Measurements from ENCODE around the gene MSI2.

The MSI2 gene

DNA sequence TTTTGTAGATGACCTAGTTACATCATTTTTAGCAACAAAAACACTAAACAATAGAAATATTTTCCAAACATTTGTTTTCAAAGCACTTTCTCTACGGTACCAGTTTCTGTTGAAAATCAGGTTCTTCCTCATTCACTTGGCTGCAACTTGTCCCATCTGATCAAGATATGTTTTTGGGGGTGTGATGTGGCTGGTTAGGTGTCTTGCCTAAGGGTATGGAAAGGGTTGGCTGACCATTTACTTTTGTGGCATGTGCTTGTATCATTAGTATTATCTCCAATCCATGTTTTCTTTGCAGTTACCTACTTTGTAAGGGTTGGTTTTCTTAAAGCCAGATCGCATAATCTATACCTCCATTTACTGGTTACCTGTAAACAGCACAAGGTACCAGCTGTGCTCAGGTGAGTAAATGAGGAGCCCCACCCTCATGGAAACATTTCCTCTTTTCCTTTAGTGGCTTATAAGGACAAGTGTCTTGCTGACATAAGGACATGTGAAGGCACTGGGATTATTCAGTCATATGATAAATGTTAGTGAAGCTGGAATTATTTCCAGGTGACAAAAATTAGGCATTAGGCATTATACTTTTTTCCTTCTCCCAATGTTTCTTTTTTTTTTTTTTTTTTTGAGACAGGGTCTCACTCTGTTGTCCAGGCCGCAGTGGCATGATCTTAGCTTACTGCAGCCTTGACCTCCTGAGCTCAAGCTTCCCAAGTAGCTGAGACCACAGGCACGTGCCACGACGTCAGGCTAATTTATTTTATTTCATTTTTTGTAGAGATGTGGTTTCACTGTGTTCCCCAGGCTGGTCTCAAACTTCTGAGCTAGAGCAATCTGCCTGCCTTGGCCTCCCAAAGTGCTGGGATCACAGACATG, 326.8 kb downstream of the MSI2 start:
- DNase-seq (ENCODE audit: low read depth), result no peak

DNA sequence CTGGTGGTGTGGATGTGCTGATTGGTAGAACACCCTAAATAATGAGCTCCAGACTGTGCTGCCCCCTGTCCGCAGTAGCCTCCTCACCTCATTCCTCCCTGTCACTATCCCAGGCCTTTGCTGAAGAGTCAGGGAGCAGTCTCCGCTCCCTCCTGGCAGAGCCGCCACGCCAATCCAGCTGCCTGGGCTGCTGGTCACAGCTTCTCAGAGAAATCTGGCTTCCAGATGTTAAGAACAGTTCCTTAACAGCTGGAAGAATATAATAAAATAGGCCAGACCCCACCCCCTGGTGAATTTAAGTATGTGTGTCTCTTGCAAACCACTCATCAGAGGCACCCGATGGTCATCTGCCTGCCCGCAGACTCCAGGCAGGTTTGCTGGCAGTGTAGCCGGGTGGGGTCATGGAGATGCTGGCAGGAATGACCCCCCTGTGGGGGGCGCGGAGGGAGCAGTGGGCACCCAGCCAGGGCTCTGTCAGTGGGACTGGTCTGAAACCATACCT, 327.8 kb downstream of the MSI2 start:
- DNase-seq (ENCODE audit: low read depth), result no peak

DNA sequence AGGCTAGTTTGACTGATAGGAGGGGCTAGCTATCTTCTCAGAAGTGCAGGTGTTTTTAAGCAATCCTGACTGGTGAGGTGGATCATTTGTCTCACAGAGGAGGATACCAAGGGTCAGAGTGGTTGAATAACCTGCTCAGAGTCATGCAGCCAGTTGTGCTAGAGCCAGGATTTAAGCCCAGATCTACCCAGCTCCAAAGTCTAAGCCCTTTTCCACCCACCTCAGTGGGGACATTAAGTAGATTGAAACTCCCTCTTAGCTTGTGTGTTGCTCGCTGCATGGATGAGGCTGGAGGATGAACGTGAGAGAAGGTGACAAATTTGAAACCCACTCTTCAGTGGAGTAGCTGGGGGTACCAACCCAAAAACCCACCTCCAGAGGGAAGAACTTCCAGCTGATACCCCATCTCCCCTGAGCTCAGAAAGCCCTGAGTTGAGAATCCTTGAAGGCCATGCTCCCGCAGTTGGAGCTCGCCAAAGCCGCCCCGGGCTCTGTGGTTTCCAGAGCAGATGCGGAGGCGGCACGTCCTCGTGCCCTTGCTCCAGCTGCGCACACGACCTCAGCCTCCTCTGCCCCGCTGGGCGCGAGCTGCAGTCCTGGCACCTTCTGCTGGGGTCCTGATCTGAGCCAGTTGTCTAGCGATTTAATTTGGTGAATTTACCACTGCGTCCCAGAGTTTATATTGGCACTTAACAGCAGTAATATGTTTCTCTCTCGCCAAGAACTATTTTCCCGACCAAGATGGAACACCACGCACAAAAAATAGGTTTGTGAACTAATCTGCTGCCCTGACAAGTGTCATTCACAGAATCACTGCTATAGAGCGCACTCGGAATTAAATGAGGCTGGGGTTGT, 329.2 kb downstream of the MSI2 start:
- DNase-seq (ENCODE audit: low read depth), result no peak

DNA sequence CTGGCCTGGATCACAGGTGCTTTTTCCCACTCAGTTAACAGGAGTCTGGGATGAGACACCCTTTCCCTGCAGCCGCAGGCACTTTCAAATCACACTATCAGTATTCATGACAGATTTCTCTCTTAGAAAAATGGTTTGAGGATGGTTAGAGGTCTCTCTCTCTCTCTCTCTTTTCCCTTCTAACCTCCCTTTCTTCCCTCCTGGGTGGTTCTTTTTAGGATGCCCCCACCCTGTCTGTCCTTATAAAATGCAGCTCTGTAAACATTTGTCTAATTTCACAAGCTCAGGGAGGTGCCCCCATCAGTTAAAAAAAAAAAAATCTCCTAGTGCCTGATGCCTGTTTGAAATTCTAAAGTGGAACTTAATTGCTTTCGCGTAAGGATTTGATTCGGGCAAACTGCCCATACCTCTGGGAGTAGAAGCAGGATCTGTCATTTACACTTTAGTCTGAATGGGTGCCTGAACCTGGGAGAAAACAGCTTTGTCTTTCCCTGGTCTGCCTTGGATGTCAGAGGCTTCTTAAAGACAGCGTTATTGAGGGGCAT, 329.9 kb downstream of the MSI2 start:
- no peak for DNase-seq (ENCODE audit: low read depth)

DNA sequence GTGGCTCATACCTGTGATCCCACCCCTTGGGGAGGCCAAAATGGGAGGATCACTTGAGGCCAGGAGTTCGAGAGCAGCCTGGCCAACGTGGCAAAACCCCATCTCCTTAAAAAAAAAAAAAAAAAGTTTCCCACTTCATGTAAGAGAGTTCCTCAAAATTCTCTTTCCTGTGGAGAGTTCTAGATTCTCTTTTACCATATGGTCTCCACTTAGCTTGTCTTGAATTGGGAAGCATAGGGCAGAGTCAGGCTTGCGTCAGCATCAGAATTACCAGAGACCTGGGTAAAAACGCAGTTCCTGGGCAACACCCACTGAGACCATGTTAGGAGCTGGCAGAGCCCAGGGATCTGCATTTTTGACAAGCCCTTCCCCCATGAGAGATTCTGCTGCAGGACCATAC, 330.4 kb downstream of the MSI2 start:
- DNase-seq (ENCODE audit: low read depth), result no peak

DNA sequence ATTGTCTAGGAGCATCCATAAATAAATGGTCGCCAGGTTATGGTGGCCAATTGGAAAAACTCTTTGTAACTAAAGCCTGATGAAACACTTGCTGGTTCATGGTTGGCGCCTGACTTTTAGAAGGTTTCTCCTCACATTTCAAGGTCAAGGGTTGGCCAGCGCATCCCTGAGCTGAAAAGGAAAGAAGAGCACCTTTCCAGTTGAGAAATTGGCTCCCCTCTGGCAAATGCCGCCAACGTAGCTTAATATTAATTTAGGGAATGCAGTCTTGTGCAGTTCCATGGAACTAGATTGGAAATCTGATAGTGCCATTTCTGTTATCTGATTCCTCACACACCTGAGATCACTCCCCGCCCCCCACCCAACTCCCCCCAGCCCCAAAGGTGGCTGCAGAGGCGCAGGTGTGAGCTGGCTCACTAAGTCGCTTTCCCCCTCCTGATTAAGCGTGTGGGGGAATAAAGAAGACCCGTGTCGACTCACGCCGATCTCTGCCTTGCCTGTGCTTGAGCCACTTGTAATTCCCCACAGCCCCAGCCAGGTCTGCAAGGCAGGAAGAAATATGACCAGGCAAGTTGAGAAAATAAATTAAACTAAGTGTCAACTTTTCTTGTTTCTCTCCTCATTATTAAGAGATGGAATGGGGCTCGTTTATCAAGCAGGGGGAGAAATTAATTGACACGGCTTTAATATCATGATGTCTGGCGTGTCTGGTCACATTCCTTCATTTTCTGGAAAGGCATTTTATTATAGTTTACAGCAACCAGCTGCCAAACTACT, 331.1 kb downstream of the MSI2 start:
- DNase-seq (ENCODE audit: low read depth), result no peak

DNA sequence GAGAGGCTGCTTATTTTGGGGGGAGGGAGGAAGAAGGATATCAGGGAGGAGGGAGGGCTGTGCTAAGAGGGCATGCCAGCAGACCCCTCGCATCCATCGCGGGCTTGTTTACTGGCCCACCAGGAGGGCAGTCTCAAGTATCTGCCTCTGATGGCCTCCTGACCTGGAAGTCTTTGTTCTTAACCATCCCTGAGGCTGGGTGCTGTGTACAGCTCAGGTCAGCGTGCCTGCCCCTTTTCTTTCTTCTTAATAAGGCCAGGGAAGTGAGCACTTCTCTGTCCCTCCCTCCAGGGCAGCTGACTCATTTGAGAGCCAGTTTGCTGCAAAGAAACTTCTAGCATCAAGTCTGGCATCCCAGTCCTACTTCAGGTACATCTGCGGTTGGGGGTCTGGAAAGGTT, 331.8 kb downstream of the MSI2 start:
- DNase-seq (ENCODE audit: low read depth), result no peak

DNA sequence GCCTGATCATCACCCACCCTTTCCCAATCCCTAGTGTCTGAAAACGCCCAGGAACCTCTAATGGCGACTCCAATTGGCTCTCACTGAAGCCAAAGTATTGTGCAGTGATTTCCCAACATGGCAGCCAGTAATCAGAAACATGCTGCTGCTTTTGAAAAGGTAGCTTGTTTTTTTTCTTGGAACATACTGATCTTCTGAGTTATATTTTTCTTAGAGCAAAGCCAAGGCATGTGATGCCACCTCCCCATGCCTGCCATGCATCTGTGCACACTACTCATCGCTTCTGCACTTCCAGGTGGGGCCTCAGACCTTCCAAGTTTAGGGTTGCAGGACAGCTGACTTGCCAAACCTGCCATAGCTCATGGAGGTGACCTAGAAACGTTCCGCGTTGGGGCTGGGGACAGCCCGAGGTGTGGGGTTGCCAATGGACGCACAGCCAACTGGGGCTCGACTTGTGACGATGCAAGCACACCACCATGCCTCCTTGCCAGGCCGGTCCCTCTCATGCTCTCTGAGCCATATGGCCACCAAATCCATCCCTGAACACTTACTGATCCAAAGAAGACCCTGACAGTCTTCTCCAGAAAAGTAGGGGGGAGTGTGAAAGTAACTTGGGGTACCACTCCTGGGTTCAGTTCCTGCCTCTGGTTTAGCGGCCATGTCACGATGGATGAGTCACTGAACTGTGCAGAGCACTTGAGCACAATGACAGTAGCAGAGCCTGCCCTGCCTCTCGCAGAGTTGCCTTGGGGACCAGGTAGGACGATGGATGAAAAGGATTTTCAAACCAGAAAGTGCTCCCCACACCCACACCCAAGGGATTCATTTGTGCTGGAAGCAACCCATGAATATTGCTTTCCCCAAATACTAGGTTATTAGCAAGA, 333.1 kb downstream of the MSI2 start:
- DNase-seq (ENCODE audit: low read depth), result no peak

DNA sequence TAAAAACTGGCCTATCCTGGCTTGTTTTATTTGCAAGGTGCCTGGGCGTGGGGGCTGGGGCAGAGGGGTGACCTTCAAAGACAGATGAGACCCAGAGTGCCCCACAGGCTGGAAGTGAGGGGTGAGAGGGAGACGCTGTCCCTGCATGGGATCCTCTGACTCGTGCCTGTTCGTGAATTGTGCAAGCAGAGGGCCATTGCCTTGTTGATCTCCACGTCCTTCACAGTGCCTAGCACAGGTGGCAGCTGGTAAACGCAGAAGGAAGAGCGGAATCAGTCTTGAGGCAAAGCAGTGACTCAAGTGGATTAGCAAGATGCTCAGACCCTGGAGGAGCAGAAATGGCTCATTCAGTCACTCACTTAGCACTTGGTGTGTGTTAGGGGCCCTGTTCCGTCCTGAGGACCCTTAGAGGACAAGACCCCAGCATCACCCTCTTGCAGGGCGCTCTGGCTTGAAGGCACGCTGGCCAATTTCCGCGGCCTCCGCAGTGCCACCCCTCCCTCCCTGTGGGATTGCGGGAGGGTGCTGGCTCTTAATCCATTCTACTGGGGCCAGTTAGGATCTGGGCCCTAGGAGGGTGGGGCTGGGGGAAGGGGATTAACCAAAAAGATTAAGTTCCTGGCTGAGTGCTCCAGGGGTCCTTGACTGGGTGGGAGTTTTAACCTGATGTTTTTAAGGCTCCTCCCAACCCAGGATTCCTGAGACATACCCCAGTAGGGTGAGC, 337.6 kb downstream of the MSI2 start:
- DNase-seq (ENCODE audit: low read depth), result no peak

DNA sequence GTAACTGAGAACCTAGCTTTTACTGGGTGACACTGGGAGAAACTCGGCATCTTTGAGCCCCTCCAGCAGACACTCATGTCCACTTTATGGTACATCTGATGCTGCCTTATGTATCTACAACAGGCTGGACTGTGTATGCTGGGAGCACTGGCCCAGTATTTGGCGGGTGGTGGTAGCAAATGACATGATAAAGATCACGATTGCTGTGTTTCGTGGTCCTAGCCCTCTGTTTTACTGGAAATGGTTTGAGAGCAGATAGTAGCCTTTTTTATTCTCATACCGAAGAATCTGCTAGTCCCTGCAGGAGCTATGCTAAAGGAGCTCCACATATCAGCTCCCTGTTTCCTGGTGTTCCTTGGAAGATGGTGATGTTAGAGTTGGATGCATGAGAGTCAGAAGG, 338.4 kb downstream of the MSI2 start:
- DNase-seq (ENCODE audit: low read depth), result no peak

DNA sequence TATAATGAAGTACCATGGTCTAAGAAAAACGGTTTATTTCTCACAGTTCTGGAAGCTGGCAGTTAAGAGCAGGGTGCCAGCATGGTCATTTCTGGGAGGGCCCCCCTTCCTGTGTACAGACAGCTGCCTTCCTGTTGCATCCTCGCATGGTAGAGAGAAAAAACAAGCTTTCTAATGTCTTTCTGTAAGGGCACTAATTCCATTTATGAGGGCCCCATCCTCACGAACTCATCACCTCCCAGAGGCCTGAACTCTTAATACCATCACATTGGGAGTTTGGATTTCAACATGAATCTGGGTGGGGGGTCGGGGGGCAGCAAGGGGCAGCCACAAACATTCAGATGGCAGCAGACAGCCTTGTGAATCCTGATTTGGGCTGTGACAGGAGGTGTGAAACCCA, 339.1 kb downstream of the MSI2 start:
- DNase-seq (ENCODE audit: low read depth), result no peak

DNA sequence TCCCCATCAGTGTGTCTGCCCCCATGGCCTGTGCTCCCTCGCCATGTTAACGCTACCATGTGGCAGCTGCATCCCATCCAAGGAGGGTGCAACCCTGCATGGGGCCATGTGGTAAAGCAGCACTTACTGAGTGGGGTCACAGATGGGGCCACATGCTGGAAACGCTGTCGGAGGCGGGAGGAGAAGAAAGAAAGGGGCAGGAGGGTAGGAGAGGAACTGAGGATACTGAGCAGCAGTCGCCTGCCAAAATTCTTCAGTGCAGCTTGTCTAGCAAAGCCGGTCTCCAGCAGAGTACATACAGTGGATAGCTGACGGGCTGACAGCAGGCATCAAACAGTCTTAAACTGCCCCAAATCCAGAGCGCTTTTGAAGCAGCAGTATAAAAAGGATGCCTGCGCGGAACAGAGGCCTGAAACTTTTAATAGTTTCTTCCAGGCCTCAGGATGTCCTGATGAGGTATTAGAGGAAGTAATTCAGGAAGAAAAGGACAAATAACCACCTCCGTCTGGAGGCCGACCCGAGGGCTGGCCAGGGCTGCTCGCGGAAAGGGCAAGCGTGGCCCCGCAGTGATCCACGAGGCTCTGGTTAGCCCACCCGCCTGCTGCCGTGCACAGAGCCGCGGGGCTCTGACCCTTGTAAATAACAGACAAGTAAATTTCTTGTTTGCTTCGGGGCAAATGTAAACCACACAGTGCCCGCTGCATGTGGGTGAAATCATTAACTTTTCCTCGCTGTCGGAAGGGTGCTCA, 339.8 kb downstream of the MSI2 start:
- DNase-seq (ENCODE audit: low read depth), result no peak

DNA sequence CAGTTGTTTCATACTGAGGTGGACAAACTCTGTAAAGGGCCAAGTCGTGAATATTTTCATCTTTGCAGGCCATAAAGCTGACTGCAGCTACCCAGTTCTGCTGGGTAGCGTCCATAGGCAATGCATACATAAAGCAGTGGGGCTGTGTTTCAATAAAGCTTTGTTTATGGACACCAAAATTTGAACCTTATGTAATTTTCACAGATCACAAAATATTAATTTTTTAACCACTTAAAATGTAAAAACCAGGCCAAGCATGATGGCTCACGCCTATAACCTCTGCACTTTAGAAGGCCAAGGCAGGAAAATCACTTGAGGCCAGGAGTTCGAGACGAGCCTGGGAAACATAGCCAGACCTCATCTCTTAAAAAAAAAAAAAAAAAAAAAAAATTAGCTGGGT, 340.8 kb downstream of the MSI2 start:
- DNase-seq (ENCODE audit: low read depth), result no peak

DNA sequence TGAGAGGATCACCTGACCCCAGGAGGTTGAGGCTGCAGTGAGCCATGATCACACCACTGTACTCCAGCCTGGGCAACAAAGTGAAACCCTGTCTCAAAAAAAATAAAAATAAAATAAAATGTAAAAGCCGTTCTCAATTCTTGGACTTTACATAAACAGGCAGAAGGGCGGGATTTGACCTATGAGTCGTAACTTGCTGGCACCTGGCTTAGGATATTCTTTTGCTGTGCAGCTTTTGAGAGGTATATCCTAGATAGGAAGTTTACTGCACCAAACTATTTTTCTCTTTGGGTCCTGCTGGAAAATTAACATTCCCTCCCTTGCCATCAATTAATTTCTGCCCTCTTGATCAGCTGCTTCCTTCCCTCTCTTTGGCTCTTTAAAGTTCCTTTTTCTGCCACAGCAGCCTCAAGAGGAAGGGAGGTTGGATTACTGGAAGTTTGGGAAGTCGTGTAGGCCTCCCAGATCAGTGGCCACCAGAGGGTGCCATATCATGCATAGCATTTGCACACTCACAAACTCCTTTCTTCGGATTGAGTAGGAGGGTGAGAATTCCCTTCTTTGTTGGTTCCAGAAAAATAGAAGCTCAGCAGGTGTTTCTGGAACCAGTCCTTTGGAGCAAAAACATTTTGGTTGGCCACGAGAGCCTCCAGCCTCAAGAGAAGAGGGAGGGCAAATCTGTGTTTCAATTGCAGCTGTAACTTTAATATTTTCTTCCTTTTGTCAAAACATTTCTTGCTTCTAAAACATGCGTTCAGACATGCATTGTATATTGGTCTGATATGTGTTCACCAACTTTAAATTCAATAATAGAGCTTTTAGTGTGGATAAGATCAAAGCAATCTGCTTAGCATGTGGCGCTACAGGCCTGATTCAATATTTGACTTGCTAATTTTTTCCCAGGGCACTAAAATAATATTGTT, 341.5 kb downstream of the MSI2 start:
- no peak for DNase-seq (ENCODE audit: low read depth)

DNA sequence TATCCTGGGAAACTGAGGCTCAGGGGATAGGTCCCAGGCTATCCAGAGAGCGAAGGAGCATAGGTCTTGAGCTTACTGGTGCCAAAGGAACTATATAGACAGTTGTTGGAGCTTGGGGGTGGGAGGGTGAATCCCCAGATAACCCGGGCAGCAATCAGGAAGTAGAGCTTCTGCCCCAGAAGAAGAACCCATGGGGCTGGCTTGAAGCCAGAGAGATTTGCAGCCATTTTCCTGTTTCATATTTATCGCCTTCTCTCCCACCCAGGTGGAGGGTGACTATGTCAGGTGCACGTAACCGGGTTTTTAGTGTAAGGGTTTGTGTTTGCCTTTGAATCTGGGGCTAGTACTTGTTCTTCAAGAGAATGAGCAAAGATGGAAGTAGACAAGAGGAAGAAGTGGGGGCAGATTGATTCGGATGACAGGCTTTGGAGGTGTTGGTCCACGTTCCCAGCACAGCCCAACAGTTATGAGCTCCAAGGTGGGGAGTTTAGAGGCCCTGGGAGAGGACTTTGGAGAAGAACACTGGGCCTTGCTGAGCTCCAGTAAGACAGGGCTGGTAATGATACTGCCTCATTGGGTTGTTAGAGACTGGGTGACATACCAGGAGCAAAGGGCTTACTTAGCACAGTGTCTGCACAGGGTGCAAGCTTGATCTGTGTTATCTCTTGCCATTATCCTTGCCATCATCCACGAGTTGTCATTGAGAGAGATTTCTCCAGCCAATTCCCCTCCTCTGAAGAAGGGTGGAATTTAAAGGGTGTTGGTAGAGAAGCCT, 343.1 kb downstream of the MSI2 start:
- no peak for DNase-seq (ENCODE audit: low read depth)

DNA sequence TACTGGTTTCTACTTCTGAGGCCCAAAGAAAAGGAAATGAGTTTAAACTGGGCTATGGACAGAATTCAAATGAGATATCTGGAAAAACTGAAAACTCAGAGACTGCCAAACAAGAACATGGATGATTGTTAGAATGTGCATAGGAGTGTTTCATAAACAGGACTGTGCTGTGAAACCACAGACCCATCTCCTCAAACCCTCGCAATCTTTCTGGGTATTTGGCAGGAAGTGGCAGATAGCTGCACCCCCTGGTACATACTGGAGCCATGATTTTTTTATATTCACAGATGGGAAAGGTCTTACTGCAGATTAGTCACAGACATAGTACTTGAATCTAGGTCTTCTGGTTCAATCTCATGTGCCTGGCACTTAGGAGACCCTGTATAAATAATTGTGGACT, 343.8 kb downstream of the MSI2 start:
- no peak for DNase-seq (ENCODE audit: low read depth)

DNA sequence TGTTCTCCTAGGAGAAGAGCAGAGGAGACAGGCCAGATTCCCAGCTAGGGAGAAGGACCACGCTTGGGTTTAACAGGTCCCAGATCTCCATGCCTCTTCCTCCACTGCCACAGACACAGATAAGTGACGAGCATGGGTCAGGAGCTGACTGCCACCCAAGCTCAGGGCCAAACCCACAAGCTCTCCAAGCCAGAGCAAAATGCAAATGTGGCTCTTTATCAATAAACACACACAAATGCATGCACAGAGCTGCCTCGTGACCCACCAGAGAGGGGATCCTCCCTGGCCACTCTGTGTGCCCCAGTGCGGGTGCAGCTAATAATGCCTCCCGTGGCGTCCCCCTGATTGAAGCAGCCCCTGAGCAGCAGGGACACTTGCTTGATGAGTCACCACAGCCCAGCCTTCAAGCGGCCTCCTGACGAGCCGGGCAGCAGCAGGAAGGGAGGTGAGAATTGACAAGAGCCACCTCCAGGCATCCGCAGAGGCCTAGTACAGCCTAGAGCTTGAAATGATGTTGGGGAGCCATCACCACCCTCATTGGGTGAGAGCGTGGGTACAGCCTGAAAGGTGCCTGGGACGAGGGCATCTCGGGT, 344.9 kb downstream of the MSI2 start:
- DNase-seq (ENCODE audit: low read depth), result no peak
